Posterior cingulate gyrus (tissue), 11 donors: ENCODE data around the gene ADGRA1.

Experiments
- DNase-seq, 10 donors: peaks; one replicate each; pipeline versions ENCODE4 v3.0.0 to v3.0.0-alpha.2; 2020 to 2021; ENCODE audit warnings: mixed read lengths in 3 of 10
- intact Hi-C: fragments of 100-400 bp; cut with DNase I; formaldehyde crosslinking; loops from one replicate; pipeline ENCODE4 v1.15.1; 2023

Gene ADGRA1

DNA sequence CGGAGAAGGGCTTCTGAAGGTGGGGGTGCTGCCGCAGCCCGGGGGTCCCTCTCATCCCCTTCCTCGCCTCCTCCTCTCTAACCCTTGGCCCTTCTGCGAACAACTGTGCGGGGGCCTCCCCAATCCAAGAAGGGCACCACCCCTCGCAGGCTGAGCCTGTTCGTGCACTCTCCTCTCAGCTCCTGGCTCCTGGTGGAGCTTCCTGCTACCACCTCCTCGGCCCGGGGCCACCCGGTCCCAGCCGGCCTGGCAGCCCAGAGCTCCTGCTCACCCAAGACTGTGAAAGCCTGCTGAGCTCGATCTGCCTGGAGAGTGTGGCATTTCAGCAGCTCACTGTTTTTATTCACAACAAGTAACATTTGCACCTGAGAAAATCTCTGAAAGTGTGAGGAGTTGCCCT, 2.4 kb downstream of the ADGRA1 start:
- intact Hi-C loops: no loop called here
- DNase-seq: no peak

DNA sequence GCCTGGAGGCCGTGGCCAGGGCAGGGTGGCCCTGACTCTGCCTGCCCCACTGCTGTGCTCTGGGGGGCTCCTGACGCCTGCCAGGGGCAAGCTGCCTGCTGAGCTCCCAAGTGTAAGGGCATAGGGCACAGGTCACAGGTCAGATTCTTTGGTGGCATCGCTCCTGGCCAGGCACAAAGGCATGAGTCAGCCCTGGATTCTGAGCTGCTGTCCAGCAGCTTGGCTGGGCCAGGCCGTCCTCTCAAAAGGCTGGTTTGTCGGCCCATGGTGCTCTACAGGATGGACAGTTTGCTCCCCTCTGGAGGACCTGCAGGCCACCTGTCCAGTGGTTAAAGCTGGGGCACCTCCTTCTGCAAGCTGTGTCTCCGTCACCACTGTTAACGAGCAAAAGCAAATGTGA, 2.9 kb downstream of the ADGRA1 start:
- no peak for DNase-seq
- intact Hi-C loops: no loop called here

GRCh38 chr10:133091316-133091715, 3.6 kb downstream of the ADGRA1 start:
- DNase-seq: no peak
- intact Hi-C loops: no loop called here

- DNase-seq: peak in 2 of 10 donors; percentile 57 to 88
- intact Hi-C loops: no loop called here
Measured at GRCh38 chr10:133093291-133093690, 5.6 kb downstream of the ADGRA1 start.

- intact Hi-C loops: no loop called here
- DNase-seq: no peak
Measured at GRCh38 chr10:133094286-133094685, 6.6 kb downstream of the ADGRA1 start.

DNA sequence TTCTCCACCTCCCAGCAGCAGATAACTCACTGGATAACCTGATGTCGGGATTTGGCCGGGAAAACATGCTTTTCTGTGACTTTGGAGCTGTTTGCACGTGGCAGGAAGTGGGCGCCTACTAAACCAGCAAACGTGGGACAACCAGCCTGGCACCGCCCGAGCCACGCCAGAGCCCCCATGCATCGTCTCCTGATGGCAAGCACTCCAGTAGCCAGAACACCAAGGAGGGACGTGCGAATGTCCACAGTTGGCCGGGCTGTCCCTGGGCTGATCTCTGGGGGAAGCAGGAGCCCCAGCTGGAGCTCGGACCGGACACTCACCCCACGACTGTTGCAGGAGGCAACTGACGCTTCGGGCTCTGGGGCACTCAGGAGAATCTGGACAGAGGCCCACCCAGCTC, 7.1 kb downstream of the ADGRA1 start:
- intact Hi-C loops: no loop called here
- no peak for DNase-seq

GRCh38 chr10:133095586-133095985, 7.9 kb downstream of the ADGRA1 start:
- DNase-seq: no peak
- intact Hi-C loops: no loop called here

- intact Hi-C loops: no loop called here
- DNase-seq: no peak
Measured at GRCh38 chr10:133096616-133097269, 9.0 kb downstream of the ADGRA1 start.

GRCh38 chr10:133097418-133097817, 9.7 kb downstream of the ADGRA1 start:
- intact Hi-C loops: no loop called here
- no peak for DNase-seq

GRCh38 chr10:133097961-133098360, 10.2 kb downstream of the ADGRA1 start:
- intact Hi-C loops: no loop called here
- DNase-seq: no peak

GRCh38 chr10:133098426-133099124, 10.9 kb downstream of the ADGRA1 start:
- intact Hi-C loops: no loop called here
- no peak for DNase-seq

DNA sequence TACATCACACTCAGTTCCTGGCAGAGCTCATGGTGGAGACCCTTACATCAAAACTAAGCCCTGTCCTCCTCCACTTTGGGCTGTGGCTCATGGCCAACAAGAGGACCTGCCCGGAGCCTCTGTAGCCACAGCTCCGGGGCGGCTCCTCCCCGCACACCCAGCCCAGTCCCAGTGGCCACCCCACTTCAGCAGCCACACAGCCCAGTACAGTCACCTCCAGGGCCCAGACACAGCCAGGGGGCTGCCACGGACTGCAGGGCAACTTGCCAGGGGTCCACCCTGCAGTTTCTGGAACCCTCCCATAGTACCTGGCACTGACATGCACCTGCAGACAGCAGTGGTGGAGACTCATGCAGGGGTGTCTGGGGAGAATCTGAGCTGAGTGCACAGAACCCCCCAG, 11.8 kb downstream of the ADGRA1 start:
- no peak for DNase-seq
- intact Hi-C loops: no loop called here

DNA sequence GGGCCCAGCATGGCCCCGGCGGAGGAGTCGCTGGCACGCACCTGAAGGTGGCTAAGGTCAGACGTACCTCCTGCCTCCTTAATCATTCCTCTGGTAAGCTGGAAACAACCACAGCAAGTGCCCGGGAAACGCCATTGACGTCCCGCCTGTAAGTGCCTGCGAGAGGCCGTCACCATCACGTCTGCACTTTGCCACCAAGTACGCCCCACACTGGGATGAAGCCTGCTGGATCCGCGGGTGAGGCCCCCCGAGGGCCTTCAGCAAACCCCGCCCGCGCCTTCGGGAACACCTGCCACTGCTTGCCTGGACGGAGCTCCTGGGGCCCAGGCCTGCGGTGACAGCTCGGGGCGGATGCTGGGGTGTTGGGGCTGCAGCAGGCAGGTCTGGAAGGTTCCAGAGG, 12.5 kb downstream of the ADGRA1 start:
- DNase-seq: no peak
- intact Hi-C loops: no loop called here

DNA sequence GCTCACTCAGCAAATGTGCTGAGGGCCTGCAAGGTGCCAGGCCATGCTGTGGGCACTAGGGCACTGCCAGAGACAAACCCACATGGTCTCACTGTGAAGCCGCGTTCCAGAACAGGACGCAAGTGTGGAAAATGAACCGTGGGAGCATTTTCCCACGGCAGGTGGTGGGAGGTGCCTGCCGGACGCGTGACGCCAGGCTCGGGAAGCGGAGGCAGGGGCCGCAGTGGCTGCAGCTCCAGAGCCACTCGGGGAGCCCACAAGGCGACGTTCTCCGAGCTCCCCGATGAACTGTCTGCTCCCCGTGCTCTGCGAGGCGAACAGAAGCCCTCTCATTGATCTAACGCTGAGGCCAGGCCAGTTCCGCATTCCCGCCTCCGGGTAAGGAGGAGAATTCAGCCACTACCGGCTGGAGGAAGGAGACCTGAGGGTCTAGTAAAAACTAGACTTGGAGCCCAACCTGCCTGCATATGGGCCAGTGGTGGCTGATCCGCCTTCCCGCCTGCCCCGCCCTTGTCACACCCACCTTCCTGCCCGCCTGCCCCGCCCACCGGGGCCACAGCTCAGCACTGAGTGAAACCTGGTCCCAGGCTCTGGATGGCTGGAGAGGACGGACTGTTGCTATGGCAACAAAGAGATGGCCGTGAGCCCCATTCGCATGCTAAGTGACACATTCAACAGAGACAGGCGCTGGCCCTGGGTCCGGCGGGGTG, 13.1 kb downstream of the ADGRA1 start:
- intact Hi-C loops: no loop called here
- DNase-seq: peak in 5 of 10 donors; percentile 41 to 93 (median 55)

GRCh38 chr10:133101416-133101810, 13.7 kb downstream of the ADGRA1 start:
- intact Hi-C loops: no loop called here
- DNase-seq: no peak

DNA sequence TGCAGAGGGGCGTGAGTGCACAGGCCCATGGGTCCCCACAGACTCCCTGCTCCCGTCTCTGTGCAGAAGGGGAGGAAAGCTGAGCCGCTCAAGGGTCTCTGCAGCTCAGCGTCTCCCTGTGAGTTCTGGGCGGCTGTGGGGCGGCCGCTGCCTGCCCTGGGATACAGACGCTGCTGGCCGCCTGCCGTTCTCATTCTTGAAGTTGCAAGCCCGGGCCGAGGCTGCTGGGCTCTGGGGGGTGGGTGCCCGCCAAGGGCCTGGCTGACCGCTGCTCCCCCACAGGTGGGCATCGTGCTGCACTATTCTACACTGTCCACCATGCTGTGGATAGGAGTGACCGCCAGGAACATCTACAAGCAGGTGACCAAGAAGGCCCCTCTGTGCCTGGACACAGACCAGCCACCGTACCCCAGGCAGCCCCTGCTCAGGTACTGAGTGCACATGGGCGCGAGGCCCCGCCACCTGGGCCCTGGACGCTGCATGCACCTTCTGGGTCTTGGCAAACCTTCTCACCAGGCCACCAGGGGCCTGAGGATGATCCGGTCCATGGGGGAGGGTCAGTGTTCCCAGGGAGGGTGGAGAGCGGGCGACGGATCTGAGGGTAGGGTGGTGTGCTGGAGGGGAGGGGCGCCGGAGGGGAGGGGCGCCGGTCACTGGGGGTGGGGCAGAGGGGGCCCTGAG, 14.8 kb downstream of the ADGRA1 start:
- DNase-seq: no peak
- intact Hi-C loops: no loop called here

- no peak for DNase-seq
- intact Hi-C loops: no loop called here
Measured at GRCh38 chr10:133103311-133103910, 15.7 kb downstream of the ADGRA1 start.

DNA sequence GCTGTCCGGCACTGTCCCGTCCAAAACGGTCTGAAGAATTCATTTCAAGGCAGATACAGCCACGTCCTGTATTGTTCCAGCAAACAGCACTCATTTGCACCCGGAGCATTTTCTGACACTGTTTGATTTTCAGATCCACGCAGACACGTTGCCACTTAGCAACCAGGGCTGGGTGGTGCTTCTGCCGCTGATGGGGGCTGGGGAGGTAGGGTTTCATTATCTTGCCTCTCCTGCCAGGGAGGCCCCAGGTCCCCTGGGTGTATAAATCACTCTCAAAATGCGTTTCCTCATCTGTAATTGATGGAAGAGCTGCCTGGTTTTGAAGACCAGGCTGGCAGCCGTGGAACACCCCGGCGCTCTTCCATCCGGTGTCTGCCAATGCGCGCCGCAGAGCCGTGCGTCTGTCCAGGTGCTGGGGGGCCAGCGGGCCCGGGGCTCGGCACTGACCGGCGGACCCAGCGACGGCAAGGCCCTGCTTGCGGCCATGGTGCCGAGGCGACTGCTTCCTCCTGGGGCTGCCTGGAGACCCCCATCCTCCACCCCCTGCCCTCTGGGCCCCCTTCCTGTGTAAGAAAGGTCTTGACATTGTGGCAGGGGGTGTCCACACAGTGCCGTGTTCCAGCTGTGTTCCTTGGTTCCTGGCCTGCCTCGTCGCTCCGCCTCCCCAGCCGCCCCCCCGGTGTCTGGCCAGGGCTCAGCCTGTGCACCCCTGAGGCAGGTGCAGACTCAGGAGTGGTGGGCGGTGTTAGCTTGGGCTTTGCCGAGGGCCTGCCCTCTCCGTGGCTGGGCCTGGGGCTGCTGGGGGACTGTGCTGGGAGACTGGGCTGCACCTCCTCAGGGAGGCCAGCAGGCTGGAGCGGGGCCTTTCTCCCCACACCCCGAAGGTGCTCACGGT, 16.6 kb downstream of the ADGRA1 start:
- intact Hi-C loops: no loop called here
- DNase-seq: no peak

GRCh38 chr10:133104963-133105640, 17.4 kb downstream of the ADGRA1 start:
- no peak for DNase-seq
- intact Hi-C loops: no loop called here
